ENCODE results near the gene TATDN2.
A peak's percentile ranks its signal among the peaks of the same experiment; 100 is the strongest.

The TATDN2 gene

GRCh38 chr3:10248184-10248983 lies at the start of gene TATDN2:
TSS of gene TATDN2 (plus strand) at chr3:10248459. CDS start at chr3:10249201, 742 bp downstream.
- Histone ChIP-seq H3K4me3 (peak within 1 kb of the TSS; percentile 65 to 98 (median 83)), H3K27ac (peak within 1 kb of the TSS; percentile 70 to 97 (median 91))

- Histone ChIP-seq H3K4me3 (no peak overlapping the region), H3K27ac (peak overlapping the region in 20 of 21 experiments; percentile 6 to 91 (median 66))
Observed at GRCh38 chr3:10198761-10199649, 49.3 kb upstream of the TATDN2 start.

GRCh38 chr3:10204921-10205320 lies 43.3 kb upstream of the TATDN2 start:
- H3K4me3 ChIP-seq = no peak overlapping the region
- H3K27ac ChIP-seq = peak overlapping the region in 19 of 21 experiments; percentile 1 to 86 (median 42)

GRCh38 chr3:10205451-10206165 lies 42.7 kb upstream of the TATDN2 start:
- no peak overlapping the region for H3K4me3 ChIP-seq
- H3K27ac ChIP-seq = peak overlapping the region in 19 of 21 experiments; percentile 1 to 86 (median 42)

- peak overlapping the region in 10 of 21 experiments; percentile 8 to 86 (median 42) for H3K27ac ChIP-seq
- H3K4me3 ChIP-seq = no peak overlapping the region
Observed at GRCh38 chr3:10206166-10206511, 42.1 kb upstream of the TATDN2 start.

- no peak overlapping the region for H3K27ac ChIP-seq
Observed at GRCh38 chr3:10213156-10213792, 35.0 kb upstream of the TATDN2 start.

GRCh38 chr3:10215578-10216368 lies 32.5 kb upstream of the TATDN2 start:
- no peak overlapping the region for H3K4me3 ChIP-seq

More at GRCh38 chr3:10213156-10213792, 35.0 kb upstream of the TATDN2 start:
- H3K4me3 ChIP-seq = no peak overlapping the region

GRCh38 chr3:10217359-10217758 lies 30.9 kb upstream of the TATDN2 start:
- Histone ChIP-seq H3K27ac (no peak overlapping the region), H3K4me3 (no peak overlapping the region)

More at GRCh38 chr3:10215578-10216368, 32.5 kb upstream of the TATDN2 start:
- no peak overlapping the region for H3K27ac ChIP-seq

GRCh38 chr3:10219737-10220136 lies 28.5 kb upstream of the TATDN2 start:
- H3K4me3 ChIP-seq = no peak overlapping the region
- H3K27ac ChIP-seq = no peak overlapping the region

- Histone ChIP-seq H3K27ac (peak overlapping the region in 3 of 21 experiments; percentile 42 to 54 (median 50)), H3K4me3 (no peak overlapping the region)
Observed at GRCh38 chr3:10223676-10224639, 24.3 kb upstream of the TATDN2 start.

- H3K27ac ChIP-seq = peak overlapping the region in 4 of 21 experiments; percentile 27 to 69 (median 41)
- H3K4me3 ChIP-seq = no peak overlapping the region
Observed at GRCh38 chr3:10224794-10225665, 23.2 kb upstream of the TATDN2 start.

- Histone ChIP-seq H3K27ac (no peak overlapping the region), H3K4me3 (no peak overlapping the region)
Observed at GRCh38 chr3:10226293-10226692, 22.0 kb upstream of the TATDN2 start.

GRCh38 chr3:10228248-10228950 lies 19.9 kb upstream of the TATDN2 start:
- Histone ChIP-seq H3K27ac (peak overlapping the region in 6 of 21 experiments; percentile 15 to 51 (median 28)), H3K4me3 (no peak overlapping the region)

GRCh38 chr3:10229576-10229975 lies 18.7 kb upstream of the TATDN2 start:
- no peak overlapping the region for H3K4me3 ChIP-seq
- no peak overlapping the region for H3K27ac ChIP-seq

GRCh38 chr3:10232137-10232536 lies 16.1 kb upstream of the TATDN2 start:
- Histone ChIP-seq H3K4me3 (no peak overlapping the region), H3K27ac (no peak overlapping the region)

- no peak overlapping the region for H3K27ac ChIP-seq
- no peak overlapping the region for H3K4me3 ChIP-seq
Observed at GRCh38 chr3:10233988-10234387, 14.3 kb upstream of the TATDN2 start.

All from skin epidermis (tissue), 12 donors.